Mucosa of rectum (tissue), 2 donors: ENCODE measurements around the gene CHST3.

Experiments used
- H3K27ac ChIP-seq, 2 donors: one replicate each; pipeline ENCODE4 v1.7.0; 2013; ENCODE audit warnings: inconsistent platforms in 2 of 2, low read depth in 2 of 2, low read length in 2 of 2
- H3K27me3 ChIP-seq, 2 donors: one replicate each; pipeline ENCODE4 v1.7.0; 2013; ENCODE audit warnings: low read length in 2 of 2; ENCODE audit not compliant: control insufficient read depth in 2 of 2, insufficient read depth in 2 of 2
- H3K36me3 ChIP-seq, 2 donors: one replicate each; pipeline ENCODE4 v1.7.0; 2013; ENCODE audit warnings: low read length in 2 of 2; ENCODE audit not compliant: control insufficient read depth in 2 of 2, insufficient read depth in 2 of 2
- H3K4me1 ChIP-seq, 2 donors: one replicate each; pipeline ENCODE4 v1.7.0; 2013; ENCODE audit warnings: low read length in 2 of 2, mild to moderate bottlenecking in 1 of 2; ENCODE audit not compliant: control insufficient read depth in 2 of 2, insufficient read depth in 2 of 2
- H3K4me3 ChIP-seq, 2 donors: one replicate each; pipeline ENCODE4 v1.7.0; 2013; ENCODE audit warnings: low read length in 2 of 2
- H3K9ac ChIP-seq, 2 donors: one replicate each; pipeline ENCODE4 v1.7.0; 2013; ENCODE audit warnings: low read length in 2 of 2, low read depth in 1 of 2, mild to moderate bottlenecking in 1 of 2
- H3K9me3 ChIP-seq, 2 donors: one replicate each; pipeline ENCODE4 v1.7.0; 2013; ENCODE audit warnings: low read length in 2 of 2; ENCODE audit not compliant: control insufficient read depth in 2 of 2
- donor health status: healthy.
- donor health status: Normal muscosa, but diverticular disease.

CHST3 gene

DNA sequence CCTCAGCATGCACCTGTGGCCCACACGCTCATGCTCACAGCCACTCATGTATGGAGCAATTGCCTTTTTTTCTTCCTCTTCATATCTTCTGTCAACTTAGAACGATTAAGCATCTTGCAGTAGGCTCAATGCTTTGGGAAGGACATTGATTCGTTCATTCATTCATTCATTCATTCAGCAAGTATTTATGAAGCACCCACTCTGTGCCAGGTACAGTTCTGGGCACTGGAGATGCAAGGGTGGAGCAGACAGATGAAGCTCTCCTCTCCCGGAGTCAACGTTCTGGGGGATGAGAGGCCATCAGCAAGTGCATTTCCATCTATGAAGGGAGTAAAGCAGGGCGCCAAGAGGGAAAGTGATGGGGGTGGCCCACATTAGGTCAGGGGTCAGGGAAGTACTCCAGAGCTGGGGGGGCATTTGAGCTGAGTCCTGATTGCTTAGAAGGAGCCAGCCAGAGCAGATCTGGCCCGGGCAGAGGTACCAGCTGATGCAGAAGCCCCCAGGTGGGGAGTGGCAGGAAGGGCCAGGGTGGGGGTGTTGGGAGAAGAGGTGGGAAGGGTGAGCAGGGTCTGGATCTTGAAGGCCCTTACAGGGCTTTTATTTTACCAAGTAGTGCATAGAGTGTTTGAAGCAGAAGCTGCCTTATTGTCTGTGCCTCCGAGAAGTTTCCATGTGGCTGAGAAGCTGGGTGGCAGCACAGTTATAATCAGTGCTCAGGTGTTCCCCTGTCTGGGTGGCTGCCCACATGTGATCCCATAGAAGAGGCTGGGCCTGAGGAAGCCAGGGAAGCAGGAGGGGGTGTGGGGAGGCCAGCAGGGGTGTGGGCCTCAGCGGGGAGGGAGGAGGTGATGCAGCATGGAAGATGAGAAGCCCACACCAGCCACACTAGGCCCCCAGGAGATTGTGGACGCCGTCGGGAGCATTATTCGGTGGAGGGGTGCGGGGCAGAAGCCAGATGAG is 36.2 kb downstream of the CHST3 start:
- Histone ChIP-seq H3K4me3 (no peak overlapping the region), H3K9me3 (no peaks in the 10 kb centered on the region), H3K36me3 (no peaks in the 10 kb centered on the region), H3K9ac (no peak overlapping the region), H3K27me3 (no peaks in the 10 kb centered on the region), H3K27ac (peak overlapping the region; percentile 47 to 57), H3K4me1 (peaks cover 6 to 28% of the 10 kb centered on the region in 2 donors)

DNA sequence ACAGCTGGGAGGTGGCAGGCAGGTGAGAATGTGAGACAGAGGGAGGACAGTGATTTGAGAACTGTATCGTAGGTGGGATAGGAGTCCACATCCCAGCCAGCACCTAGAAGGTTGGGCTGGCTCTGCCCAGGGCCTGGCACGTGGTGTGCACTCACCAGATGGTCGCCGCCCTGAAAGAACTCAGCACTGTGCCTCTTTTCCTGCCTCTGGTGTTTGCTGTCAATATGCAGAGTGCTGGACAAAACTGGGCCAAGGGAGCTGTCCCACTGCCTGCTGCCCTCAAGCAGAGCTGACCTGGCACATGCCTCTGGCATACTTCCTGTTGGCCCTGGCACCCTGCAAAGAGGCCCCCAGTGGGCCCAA is 36.8 kb downstream of the CHST3 start:
- Histone ChIP-seq H3K4me1 (peaks cover 6 to 28% of the 10 kb centered on the region in 2 donors), H3K27me3 (no peaks in the 10 kb centered on the region), H3K9me3 (no peaks in the 10 kb centered on the region), H3K27ac (no peak overlapping the region), H3K4me3 (no peak overlapping the region), H3K9ac (no peak overlapping the region), H3K36me3 (no peaks in the 10 kb centered on the region)

DNA sequence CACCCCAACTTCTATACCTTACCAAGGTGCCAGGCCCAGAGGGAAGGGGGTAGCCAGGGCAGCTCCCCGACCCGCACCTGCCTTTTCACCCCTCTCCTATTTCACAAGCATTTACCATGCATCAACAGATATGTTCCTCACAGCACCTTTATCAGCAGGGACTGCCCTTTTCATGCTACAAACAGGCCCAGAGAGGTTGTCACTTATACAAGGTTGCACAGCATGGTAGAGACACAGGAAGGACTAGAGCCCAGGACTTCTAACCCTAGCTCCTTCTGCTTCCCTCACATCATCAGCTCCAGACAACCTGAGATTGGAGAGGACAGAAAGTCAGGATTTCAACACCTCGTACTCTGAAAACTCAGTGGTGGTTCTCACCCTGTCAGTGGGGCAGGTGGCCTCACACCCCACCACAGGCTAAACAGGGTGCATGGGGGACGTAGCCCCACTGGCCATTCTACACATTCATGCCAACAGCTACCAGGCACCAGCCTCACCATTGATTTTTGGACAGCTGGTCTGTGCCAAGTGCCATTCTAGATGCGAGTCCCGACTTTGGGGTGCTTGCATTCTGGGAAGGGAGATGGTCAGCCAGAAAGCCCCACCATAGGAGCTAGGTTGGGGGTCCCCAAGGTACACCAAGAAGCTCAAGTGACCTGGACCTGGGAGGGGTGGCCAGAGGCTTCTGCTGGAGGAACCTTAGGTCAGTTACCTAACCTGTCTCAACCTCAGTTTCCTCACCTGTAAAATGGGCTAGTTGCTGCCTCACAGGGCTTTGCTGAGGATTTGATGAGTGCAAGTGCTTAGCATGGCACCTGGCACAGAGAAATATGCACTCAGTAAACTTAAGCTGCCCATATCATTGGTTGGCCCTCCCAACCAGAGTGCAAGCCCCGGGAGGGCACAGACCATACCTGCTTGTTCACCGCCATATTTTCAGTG is 38.4 kb downstream of the CHST3 start:
- H3K27ac ChIP-seq, result no peak overlapping the region

DNA sequence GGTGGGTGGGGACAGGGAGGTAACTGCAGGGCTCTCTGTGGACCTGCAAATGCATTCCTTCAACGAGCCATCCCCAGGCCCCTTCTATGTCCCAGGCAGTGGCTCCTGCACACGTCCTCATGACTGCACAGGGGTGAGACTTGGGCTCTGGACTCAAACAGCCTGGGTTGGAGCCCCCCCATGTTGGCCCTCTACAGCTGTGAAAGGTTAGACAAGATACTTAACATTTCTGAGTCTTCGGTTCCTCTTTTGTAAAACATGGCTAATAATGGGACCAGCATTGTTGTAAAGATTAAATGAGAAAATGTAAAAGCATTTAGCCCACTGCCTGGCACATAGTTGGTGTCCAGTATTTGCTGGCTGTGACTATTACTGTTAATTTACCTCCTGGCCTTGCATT is 41.8 kb downstream of the CHST3 start:
- H3K4me1 ChIP-seq, result peaks cover 9 to 15% of the 10 kb centered on the region in 2 donors
- no peaks in the 10 kb centered on the region for H3K27me3 ChIP-seq
- no peaks in the 10 kb centered on the region for H3K36me3 ChIP-seq
- H3K9ac ChIP-seq, result no peak overlapping the region
- no peaks in the 10 kb centered on the region for H3K9me3 ChIP-seq
- no peak overlapping the region for H3K4me3 ChIP-seq
- no peak overlapping the region for H3K27ac ChIP-seq

More for the DNA sequence above, 38.4 kb downstream of the CHST3 start:
- no peak overlapping the region for H3K9ac ChIP-seq
- H3K4me3 ChIP-seq, result no peak overlapping the region
- no peaks in the 10 kb centered on the region for H3K9me3 ChIP-seq
- H3K4me1 ChIP-seq, result peaks cover 6 to 28% of the 10 kb centered on the region in 2 donors
- H3K27me3 ChIP-seq, result no peaks in the 10 kb centered on the region
- H3K36me3 ChIP-seq, result no peaks in the 10 kb centered on the region

DNA sequence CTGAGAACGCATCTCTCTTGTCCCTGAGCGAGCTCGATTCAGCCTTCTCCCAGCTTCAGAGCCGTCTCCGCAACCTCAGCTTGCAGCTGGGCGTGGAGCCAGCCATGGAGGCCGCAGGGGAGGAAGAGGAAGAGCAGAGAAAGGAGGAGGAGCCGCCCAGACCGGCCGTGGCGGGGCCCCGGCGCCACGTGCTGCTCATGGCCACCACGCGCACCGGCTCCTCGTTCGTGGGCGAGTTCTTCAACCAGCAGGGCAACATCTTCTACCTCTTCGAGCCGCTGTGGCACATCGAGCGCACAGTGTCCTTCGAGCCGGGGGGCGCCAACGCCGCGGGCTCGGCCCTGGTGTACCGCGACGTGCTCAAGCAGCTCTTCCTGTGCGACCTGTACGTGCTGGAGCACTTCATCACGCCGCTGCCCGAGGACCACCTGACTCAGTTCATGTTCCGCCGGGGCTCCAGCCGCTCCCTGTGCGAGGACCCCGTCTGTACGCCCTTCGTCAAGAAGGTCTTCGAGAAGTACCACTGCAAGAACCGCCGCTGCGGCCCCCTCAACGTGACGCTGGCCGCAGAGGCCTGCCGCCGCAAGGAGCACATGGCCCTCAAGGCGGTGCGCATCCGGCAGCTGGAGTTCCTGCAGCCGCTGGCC is 43.2 kb downstream of the CHST3 start:
- Histone ChIP-seq H3K36me3 (no peaks in the 10 kb centered on the region), H3K9me3 (no peaks in the 10 kb centered on the region), H3K27me3 (no peaks in the 10 kb centered on the region), H3K27ac (no peak overlapping the region), H3K4me1 (peaks cover 9 to 15% of the 10 kb centered on the region in 2 donors), H3K4me3 (no peak overlapping the region), H3K9ac (no peak overlapping the region)

DNA sequence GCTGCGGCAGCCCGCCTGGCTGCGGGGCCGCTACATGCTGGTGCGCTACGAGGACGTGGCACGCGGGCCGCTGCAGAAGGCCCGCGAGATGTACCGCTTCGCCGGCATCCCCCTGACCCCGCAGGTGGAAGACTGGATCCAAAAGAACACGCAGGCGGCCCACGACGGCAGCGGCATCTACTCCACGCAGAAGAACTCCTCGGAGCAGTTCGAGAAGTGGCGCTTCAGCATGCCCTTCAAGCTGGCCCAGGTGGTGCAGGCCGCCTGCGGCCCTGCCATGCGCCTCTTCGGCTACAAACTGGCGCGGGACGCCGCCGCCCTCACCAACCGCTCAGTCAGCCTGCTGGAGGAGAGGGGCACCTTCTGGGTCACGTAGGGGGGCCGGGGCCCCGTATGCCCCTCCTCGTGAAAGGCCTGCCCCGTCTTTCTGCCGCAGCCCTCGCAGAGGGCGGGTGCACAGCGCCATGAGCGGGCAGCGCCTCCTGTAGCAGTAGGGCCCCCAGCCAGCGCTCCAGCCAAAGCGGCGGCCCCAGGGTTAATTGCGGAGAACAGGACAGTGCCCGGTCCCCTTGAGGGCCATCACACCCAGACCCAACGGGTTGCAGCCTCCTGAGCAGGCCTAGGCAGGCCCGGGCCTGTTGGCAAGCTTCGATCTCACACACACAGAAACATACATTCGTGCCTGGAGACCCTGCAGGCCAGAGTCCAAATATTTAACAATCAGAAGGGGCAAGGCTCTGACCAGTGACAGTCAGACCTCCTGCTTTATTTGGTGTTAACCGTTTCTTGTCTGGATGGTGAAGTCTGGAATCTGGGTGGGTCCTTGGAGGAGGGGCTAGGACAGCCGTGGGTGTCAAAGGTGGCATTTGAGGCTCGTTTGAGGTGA is 44.1 kb downstream of the CHST3 start:
- Histone ChIP-seq H3K27ac (peak overlapping the region; percentile 67 to 70), H3K36me3 (no peaks in the 10 kb centered on the region), H3K9me3 (no peaks in the 10 kb centered on the region), H3K27me3 (no peaks in the 10 kb centered on the region), H3K4me1 (peaks cover 9 to 15% of the 10 kb centered on the region in 2 donors), H3K4me3 (no peak overlapping the region), H3K9ac (no peak overlapping the region)

DNA sequence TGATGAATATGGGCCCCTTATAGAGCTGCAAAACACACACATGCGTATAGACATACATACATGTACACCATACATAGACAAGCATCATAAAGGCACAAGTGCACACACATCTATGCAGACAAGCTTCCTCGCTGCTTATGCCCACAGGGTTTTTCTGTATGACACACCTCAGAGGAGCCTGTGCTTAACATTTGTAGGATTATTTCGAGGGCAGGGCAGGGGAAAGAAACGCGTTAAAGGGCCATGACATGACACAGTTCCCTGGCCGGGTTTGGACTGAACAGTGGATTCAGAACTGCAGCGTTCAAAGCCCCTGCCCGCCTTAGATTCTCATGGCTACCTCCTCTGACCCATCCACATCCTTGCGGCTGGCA is 44.8 kb downstream of the CHST3 start:
- Histone ChIP-seq H3K36me3 (no peaks in the 10 kb centered on the region), H3K9me3 (no peaks in the 10 kb centered on the region), H3K27ac (peak overlapping the region; percentile 67 to 70), H3K9ac (no peak overlapping the region), H3K27me3 (no peaks in the 10 kb centered on the region), H3K4me3 (no peak overlapping the region), H3K4me1 (peaks cover 9 to 15% of the 10 kb centered on the region in 2 donors)

DNA sequence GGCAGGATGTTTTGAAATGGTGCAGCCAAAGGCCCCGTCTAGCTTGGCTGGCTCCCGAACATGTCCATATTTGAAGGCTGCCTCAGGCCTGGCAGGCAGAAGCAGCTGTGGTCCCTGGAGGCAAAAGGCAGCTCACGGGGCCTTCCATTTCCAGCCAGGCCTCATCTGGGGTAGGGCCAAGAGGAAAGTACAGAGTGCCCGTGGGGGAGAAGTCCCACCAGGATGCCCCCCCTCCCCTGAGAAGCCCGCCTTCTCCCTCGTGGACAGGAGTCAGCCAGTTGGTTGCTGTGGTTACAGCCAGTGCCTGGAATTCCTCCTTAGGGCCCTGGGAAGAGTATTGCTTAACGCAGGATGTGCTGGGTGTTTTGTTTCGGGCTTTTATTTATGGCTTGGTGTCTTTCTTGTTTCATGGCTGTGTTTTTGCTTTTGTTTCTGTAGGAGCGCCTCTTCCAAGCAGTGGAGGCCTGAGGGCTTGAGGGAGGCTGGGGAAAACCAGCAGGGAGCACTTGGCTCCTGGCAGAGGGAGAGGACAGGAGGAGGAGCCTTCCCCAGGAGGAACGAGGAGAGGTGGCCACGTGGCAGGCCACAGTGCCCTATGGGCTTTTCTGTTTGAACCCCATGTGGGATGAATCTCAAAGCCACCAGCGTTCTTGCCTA is 45.4 kb downstream of the CHST3 start:
- H3K27ac ChIP-seq, result peak overlapping the region; percentile 67 to 70
- H3K9ac ChIP-seq, result no peak overlapping the region
- H3K27me3 ChIP-seq, result no peaks in the 10 kb centered on the region
- no peak overlapping the region for H3K4me3 ChIP-seq
- peaks cover 9 to 15% of the 10 kb centered on the region in 2 donors for H3K4me1 ChIP-seq
- H3K36me3 ChIP-seq, result no peaks in the 10 kb centered on the region
- no peaks in the 10 kb centered on the region for H3K9me3 ChIP-seq
